ENCODE results near the gene TMUB1.

Gene TMUB1

GRCh38 chr7:151035026-151035717 lies 48.1 kb downstream of the TMUB1 start:
- no peak for DNase-seq (ENCODE audit: low read depth in 2 of 3, low spot score in 2 of 3)

GRCh38 chr7:151034312-151035025 lies 48.8 kb downstream of the TMUB1 start:
- DNase-seq (ENCODE audit: low read depth in 2 of 3, low spot score in 2 of 3) = no peak

- DNase-seq (ENCODE audit: low read depth in 2 of 3, low spot score in 2 of 3) = no peak
These were observed 49.4 kb downstream of the TMUB1 start for GRCh38 chr7:151033864-151034249.

GRCh38 chr7:151032936-151033863 lies 50.1 kb downstream of the TMUB1 start:
- no peak for DNase-seq (ENCODE audit: low read depth in 2 of 3, low spot score in 2 of 3)

All from activated CD8-positive, alpha-beta memory T cell treated with anti-CD3 and anti-CD28 coated beads for 48 hours (primary cell).